NCI-H146 (cell line): Measurements from ENCODE around the gene APOO.

ENCODE experiments used
- DNase-seq: peaks from one replicate; lab custom pipeline; 2025; lab: John Stamatoyannopoulos, UW

Gene APOO

GRCh38 chrX:23786268-23786815 is 121.4 kb downstream of the APOO start:
- DNase-seq, result no peak

- no peak for DNase-seq
Observed at GRCh38 chrX:23785580-23785979, 122.2 kb downstream of the APOO start.

- no peak for DNase-seq
Observed at GRCh38 chrX:23784470-23785331, 123.0 kb downstream of the APOO start.

DNA sequence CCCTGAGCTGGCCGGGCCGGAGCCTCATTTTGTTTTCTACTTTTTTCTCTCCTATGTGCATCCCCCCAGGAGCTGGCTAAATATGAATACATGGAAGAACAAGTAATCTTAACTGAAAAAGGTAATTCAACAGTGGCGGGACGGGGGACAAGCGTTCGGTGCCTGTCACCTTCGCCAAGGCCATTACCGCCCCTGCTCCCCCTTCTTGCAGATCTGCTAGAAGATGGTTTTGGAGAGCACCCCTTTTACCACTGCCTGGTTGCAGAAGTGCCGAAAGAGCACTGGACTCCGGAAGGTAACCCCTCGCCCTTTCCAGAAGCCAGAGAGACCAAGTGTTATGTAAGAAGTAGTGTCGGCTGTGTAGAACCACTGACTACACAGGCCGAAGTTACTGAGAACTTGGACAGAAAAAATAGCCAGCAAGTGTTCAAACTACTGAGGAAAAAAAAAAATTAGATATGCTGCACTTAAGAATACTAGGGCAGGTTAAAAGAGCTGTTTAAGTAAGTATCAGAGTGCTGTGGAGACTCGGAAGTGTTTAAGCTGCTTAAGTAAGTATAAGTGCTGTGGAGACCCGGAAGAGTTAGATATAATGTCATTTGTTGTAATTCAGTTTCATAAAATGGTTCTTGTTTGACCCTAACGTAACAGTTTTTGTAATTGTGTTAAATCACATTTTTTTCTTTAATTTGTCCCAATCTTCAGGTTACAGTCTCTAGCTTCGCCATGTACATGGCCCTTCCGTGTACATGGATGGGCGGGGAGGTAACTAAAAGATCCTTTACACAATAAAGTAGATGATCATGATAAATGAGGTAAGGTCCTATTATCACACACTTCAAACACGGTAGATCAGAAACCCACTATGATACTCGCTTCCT is 123.9 kb downstream of the APOO start:
- DNase-seq, result no peak
